Measurements from ENCODE around the gene RIPK4. TPM values are rescaled to one million over a fixed set of nuclear protein-coding genes. Genes with fewer than 3 reads are reported as not detected.

Gene RIPK4
- total RNA-seq, 2 donors from 2014 or later, result 8.4 to 16.2 TPM

GRCh38 chr21:41751611-41752011 is 15.2 kb downstream of the RIPK4 start:
- H3K4me1 Mint-ChIP-seq, result peaks cover 33% of the 10 kb centered on the region
- no peak overlapping the region for H3K4me3 ChIP-seq (ENCODE audit: low read length)
- peaks cover 32% of the 10 kb centered on the region for H3K36me3 ChIP-seq (ENCODE audit: control insufficient read depth, insufficient read depth, low read length)
- no peaks in the 10 kb centered on the region for H3K9me3 Mint-ChIP-seq
- no peaks in the 10 kb centered on the region for H3K27me3 ChIP-seq (ENCODE audit: control insufficient read depth, insufficient read depth, low read length, poor library complexity, severe bottlenecking)
- DNase-seq, result no peak
- no peak overlapping the region for H3K4me3 Mint-ChIP-seq
- no peak for TF ChIP-seq CTCF (conservative IDR thresholded peaks at IDR 0.05)
- no peaks in the 10 kb centered on the region for H3K27me3 Mint-ChIP-seq (ENCODE audit: insufficient read depth)
- no peak overlapping the region for H3K27ac Mint-ChIP-seq
- H3K9ac ChIP-seq (ENCODE audit: extremely low read depth, low read length, poor library complexity, severe bottlenecking), result no peak overlapping the region
- 76 to 87% methylated on average over 10 to 12 of the region's 12 CpGs for WGBS, 2 experiments (ENCODE audit: insufficient coverage in 1 of 2, insufficient read length in 1 of 2)
- H3K36me3 Mint-ChIP-seq (ENCODE audit: low read depth), result peaks cover 51% of the 10 kb centered on the region
- H3K9me3 ChIP-seq (ENCODE audit: control insufficient read depth, low read length), result no peaks in the 10 kb centered on the region
- no peak overlapping the region for H3K27ac ChIP-seq (ENCODE audit: low read depth, low read length)
- peaks cover 19% of the 10 kb centered on the region for H3K4me1 ChIP-seq (ENCODE audit: control insufficient read depth, insufficient read depth, low read length)

GRCh38 chr21:41750532-41751151 is 16.2 kb downstream of the RIPK4 start:
- 91 to 92% methylated on average over 9 to 16 of the region's 16 CpGs for WGBS, 2 experiments (ENCODE audit: insufficient coverage in 1 of 2, insufficient read length in 1 of 2)
- no peak for DNase-seq
- Histone ChIP-seq H3K9me3 (ENCODE audit: control insufficient read depth, low read length) (no peaks in the 10 kb centered on the region), H3K27me3 (ENCODE audit: control insufficient read depth, insufficient read depth, low read length, poor library complexity, severe bottlenecking) (no peaks in the 10 kb centered on the region), H3K4me3 (ENCODE audit: low read length) (no peak overlapping the region), H3K9ac (ENCODE audit: extremely low read depth, low read length, poor library complexity, severe bottlenecking) (no peak overlapping the region), H3K4me1 (ENCODE audit: control insufficient read depth, insufficient read depth, low read length) (peaks cover 19% of the 10 kb centered on the region), H3K27ac (ENCODE audit: low read depth, low read length) (no peak overlapping the region), H3K36me3 (ENCODE audit: control insufficient read depth, insufficient read depth, low read length) (peaks cover 34% of the 10 kb centered on the region)
- Mint-ChIP-seq H3K27ac (no peak overlapping the region), H3K27me3 (ENCODE audit: insufficient read depth) (no peaks in the 10 kb centered on the region), H3K9me3 (no peaks in the 10 kb centered on the region), H3K4me1 (peaks cover 33% of the 10 kb centered on the region), H3K4me3 (no peak overlapping the region), H3K36me3 (ENCODE audit: low read depth) (peaks cover 49% of the 10 kb centered on the region)
- TF ChIP-seq CTCF (conservative IDR thresholded peaks at IDR 0.05), result no peak

GRCh38 chr21:41750051-41750450 is 16.8 kb downstream of the RIPK4 start:
- no peak overlapping the region for H3K9ac ChIP-seq (ENCODE audit: extremely low read depth, low read length, poor library complexity, severe bottlenecking)
- no peaks in the 10 kb centered on the region for H3K27me3 Mint-ChIP-seq (ENCODE audit: insufficient read depth)
- H3K9me3 Mint-ChIP-seq, result no peaks in the 10 kb centered on the region
- peaks cover 37% of the 10 kb centered on the region for H3K36me3 ChIP-seq (ENCODE audit: control insufficient read depth, insufficient read depth, low read length)
- no peak overlapping the region for H3K27ac Mint-ChIP-seq
- H3K27ac ChIP-seq (ENCODE audit: low read depth, low read length), result no peak overlapping the region
- TF ChIP-seq CTCF (conservative IDR thresholded peaks at IDR 0.05), result no peak
- H3K9me3 ChIP-seq (ENCODE audit: control insufficient read depth, low read length), result no peaks in the 10 kb centered on the region
- no peak overlapping the region for H3K4me3 ChIP-seq (ENCODE audit: low read length)
- H3K4me1 ChIP-seq (ENCODE audit: control insufficient read depth, insufficient read depth, low read length), result peaks cover 19% of the 10 kb centered on the region
- peak; percentile 63 for DNase-seq
- H3K4me1 Mint-ChIP-seq, result peaks cover 33% of the 10 kb centered on the region
- 61 to 73% methylated on average over 6 to 7 of the region's 7 CpGs for WGBS, 2 experiments (ENCODE audit: insufficient coverage in 1 of 2, insufficient read length in 1 of 2)
- H3K27me3 ChIP-seq (ENCODE audit: control insufficient read depth, insufficient read depth, low read length, poor library complexity, severe bottlenecking), result no peaks in the 10 kb centered on the region
- peaks cover 52% of the 10 kb centered on the region for H3K36me3 Mint-ChIP-seq (ENCODE audit: low read depth)
- no peak overlapping the region for H3K4me3 Mint-ChIP-seq

Data from endodermal cell (in vitro differentiated cells).